ENCODE measurements around the gene PLPPR1. TPM values are rescaled to one million over a fixed set of nuclear protein-coding genes. Genes with fewer than 3 reads are reported as not detected.

PLPPR1 gene
- total RNA-seq, 1 experiment from 2014 or later: 2.4 TPM

DNA sequence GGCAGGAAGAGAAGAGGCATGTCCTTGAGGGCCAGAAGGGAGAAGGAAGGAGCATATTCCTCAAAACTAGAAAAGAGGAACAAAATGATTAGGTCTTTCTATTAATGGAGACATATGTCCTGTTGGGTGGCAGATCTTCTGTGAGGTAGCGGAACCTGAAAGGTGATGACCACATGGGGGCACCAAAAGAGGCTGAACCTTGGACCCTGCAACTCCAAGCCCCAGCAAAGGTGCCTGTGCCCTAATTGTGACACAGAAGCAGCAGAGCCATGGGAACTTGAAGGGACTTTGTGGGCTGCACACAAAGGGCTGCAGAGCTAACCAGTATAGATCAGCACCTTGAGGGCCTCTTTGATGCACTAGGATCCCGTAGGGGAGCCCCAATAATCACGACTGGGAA lies 198.3 kb downstream of the PLPPR1 start:
- H2AK5ac ChIP-seq (ENCODE audit: insufficient read length, low read length): no peak overlapping the region
- no peak overlapping the region for H2BK12ac ChIP-seq (ENCODE audit: insufficient read length, low read depth, low read length)
- H3K23me2 ChIP-seq (ENCODE audit: insufficient read length, low read depth, low read length, poor library complexity, severe bottlenecking): no peaks in the 10 kb centered on the region
- H4K91ac ChIP-seq (ENCODE audit: insufficient read length, low read depth, low read length): no peak overlapping the region
- peaks cover 22 to 25% of the 10 kb centered on the region in 2 experiments for H3K4me1 Mint-ChIP-seq
- no peak overlapping the region for H4K8ac ChIP-seq (replicated peaks; ENCODE audit: insufficient read length, low read depth, low read length)
- H3K36me3 Mint-ChIP-seq (ENCODE audit: insufficient read depth in 1 of 3, low read depth in 3 of 3): no peaks in the 10 kb centered on the region; a peak in 3 of 7 replicates
- H3K27me3 ChIP-seq (ENCODE audit: insufficient read depth, low read length): no peaks in the 10 kb centered on the region
- H2BK20ac ChIP-seq (ENCODE audit: low read depth, low read length, poor library complexity, severe bottlenecking): no peak overlapping the region
- no peak overlapping the region for H3K14ac ChIP-seq (ENCODE audit: insufficient read depth, low read length)
- peaks cover 3% of the 10 kb centered on the region; the same call in 1 of the 2 replicates for H3K4me1 ChIP-seq (ENCODE audit: insufficient read depth, low read length)
- no peak overlapping the region for H2AFZ ChIP-seq (ENCODE audit: low read length)
- no peak overlapping the region for H3K4ac ChIP-seq (ENCODE audit: low read depth, low read length)
- H3K18ac ChIP-seq (ENCODE audit: insufficient read length, low read depth, low read length): no peak overlapping the region
- H3K9me3 Mint-ChIP-seq: peaks cover 0 to 2% of the 10 kb centered on the region in 2 experiments; a peak in 2 of 5 replicates
- no peak overlapping the region for H3K56ac ChIP-seq (ENCODE audit: insufficient read length, low read depth, low read length)
- H4K5ac ChIP-seq (ENCODE audit: insufficient read length, low read depth, low read length): no peak overlapping the region
- no peak overlapping the region for H2BK15ac ChIP-seq (ENCODE audit: low read depth, low read length)
- no peak overlapping the region for H3T11ph ChIP-seq (ENCODE audit: low read length)
- H3K23ac ChIP-seq (ENCODE audit: insufficient read length, low read depth, low read length): no peak overlapping the region
- H3K79me2 ChIP-seq (ENCODE audit: insufficient read depth, low read length): no peaks in the 10 kb centered on the region
- H2BK5ac ChIP-seq (ENCODE audit: insufficient read length, low read length): no peak overlapping the region
- no peaks in the 10 kb centered on the region for H3K9me3 ChIP-seq (ENCODE audit: control insufficient read depth, low read depth, low read length)
- no peak overlapping the region for H3K9ac ChIP-seq (ENCODE audit: extremely low read depth, insufficient read length, low read length)
- no peak overlapping the region for H3K4me3 Mint-ChIP-seq
- WGBS (ENCODE audit: extremely low coverage, insufficient read length, low lambda C conversion rate): no CpG with 5 or more reads among the region's 3 CpGs
- no peak overlapping the region for H2BK120ac ChIP-seq (ENCODE audit: low read depth, low read length, poor library complexity, severe bottlenecking)
- H3K79me1 ChIP-seq (ENCODE audit: insufficient read depth, low read depth, low read length, poor library complexity, severe bottlenecking): no peaks in the 10 kb centered on the region
- TF ChIP-seq, protein P1, sequence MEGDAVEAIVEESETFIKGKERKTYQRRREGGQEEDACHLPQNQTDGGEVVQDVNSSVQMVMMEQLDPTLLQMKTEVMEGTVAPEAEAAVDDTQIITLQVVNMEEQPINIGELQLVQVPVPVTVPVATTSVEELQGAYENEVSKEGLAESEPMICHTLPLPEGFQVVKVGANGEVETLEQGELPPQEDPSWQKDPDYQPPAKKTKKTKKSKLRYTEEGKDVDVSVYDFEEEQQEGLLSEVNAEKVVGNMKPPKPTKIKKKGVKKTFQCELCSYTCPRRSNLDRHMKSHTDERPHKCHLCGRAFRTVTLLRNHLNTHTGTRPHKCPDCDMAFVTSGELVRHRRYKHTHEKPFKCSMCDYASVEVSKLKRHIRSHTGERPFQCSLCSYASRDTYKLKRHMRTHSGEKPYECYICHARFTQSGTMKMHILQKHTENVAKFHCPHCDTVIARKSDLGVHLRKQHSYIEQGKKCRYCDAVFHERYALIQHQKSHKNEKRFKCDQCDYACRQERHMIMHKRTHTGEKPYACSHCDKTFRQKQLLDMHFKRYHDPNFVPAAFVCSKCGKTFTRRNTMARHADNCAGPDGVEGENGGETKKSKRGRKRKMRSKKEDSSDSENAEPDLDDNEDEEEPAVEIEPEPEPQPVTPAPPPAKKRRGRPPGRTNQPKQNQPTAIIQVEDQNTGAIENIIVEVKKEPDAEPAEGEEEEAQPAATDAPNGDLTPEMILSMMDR (conservative IDR thresholded peaks at IDR 0.05): peak; percentile 40; the same call in 2 of the 3 replicates
- no peaks in the 10 kb centered on the region for H3K27me3 Mint-ChIP-seq (ENCODE audit: low read depth)
- peak; percentile 60 for DNase-seq
- no peak overlapping the region for H3K4me2 ChIP-seq (ENCODE audit: insufficient read depth, insufficient read length, low read length)
- no peaks in the 10 kb centered on the region for H4K20me1 ChIP-seq (ENCODE audit: control insufficient read depth, insufficient read depth, insufficient read length)
- no peak overlapping the region for H3K27ac ChIP-seq (ENCODE audit: insufficient read length, low read depth, low read length)
- H3K27ac Mint-ChIP-seq: no peak overlapping the region
